Stomach (tissue), 9 donors: ENCODE measurements around the gene ADAM22. TPM values are rescaled to one million over a fixed set of nuclear protein-coding genes. Genes with fewer than 3 reads are reported as not detected.

ENCODE experiments used
- DNase-seq, 2 donors: peaks; one replicate each; pipeline versions ENCODE4 v3.0.0 to v3.0.0-alpha.2; 2013 to 2019
- H3K27ac ChIP-seq, 5 donors: fragments of 200-600 bp in 4 of 5; sonication (generic) in 4 of 5; one replicate each; pipeline ENCODE4 v1.5.1; 2013 to 2019; ENCODE audit warnings: mild to moderate bottlenecking in 1 of 5, moderate library complexity in 1 of 5
- H3K27me3 ChIP-seq, 3 donors: fragments of 200-600 bp; sonication (generic); one replicate each; pipeline ENCODE4 v1.5.1; 2017 to 2019; ENCODE audit warnings: mixed run types in 1 of 3
- H3K36me3 ChIP-seq, 4 donors: fragments of 200-600 bp; sonication (generic); 1 replicate in 3 of 4; 2 replicates in 1 of 4; pipeline ENCODE4 v1.5.1; 2016 to 2019
- H3K4me1 ChIP-seq, 4 donors: fragments of 200-600 bp; sonication (generic); one replicate each; pipeline ENCODE4 v1.5.1; 2016 to 2019
- H3K4me3 ChIP-seq, 4 donors: fragments of 200-600 bp; sonication (generic) in 3 of 4; one replicate each; pipeline ENCODE4 v1.5.1; 2016 to 2019; ENCODE audit warnings: mild to moderate bottlenecking in 1 of 4
- H3K9me3 ChIP-seq, 4 donors: fragments of 200-600 bp; sonication (generic); one replicate each; pipeline ENCODE4 v1.5.1; 2016 to 2019
- EP300 ChIP-seq: sonication (generic); formaldehyde crosslinking; IDR thresholded peaks from one replicate; pipeline ENCODE4 v1.6.1; 2017; ENCODE audit warnings: antibody characterized with exemption
- POLR2A ChIP-seq, 4 donors: fragments of 450-650 bp; IDR thresholded peaks; one replicate each; pipeline ENCODE4 v1.6.1; 2016; ENCODE audit warnings: antibody characterized with exemption in 4 of 4, control low read depth in 2 of 4, mild to moderate bottlenecking in 1 of 4, moderate library complexity in 1 of 4
- POLR2AphosphoS5 ChIP-seq, 3 donors: sonication (generic); formaldehyde crosslinking; IDR thresholded peaks; one replicate each; pipeline ENCODE4 v1.6.1; 2016; ENCODE audit warnings: antibody characterized with exemption in 3 of 3
- WGBS, 5 donors: extraction: QIAGEN DNeasy Blood & Tissue Kit in 3 of 5; methylation state at CpG; one replicate each; pipeline versions ENCODE4 v1.1.5 to v1.1.7; 2013 to 2018; 5-methylcytosine and 5-hydroxymethylcytosine counted together
- intact Hi-C: fragments of 100-400 bp; cut with DNase I; formaldehyde crosslinking; loops from one replicate; pipeline ENCODE4 v1.15.1; 2023; ENCODE audit warnings: low total_unique reads
- polyA plus RNA-seq, 3 donors: library from polyadenylated mRNA; stranded (reverse); fragments of 200-250 nt; gene quantifications; one replicate each; pipeline ENCODE4 v1.2.3, GENCODE V29; 2013
- total RNA-seq, 5 donors: library from RNA; depleted of rRNA; stranded (reverse); fragments of >200 nt; gene quantifications; one replicate each; pipeline versions ENCODE4 v1.1.0 to v1.2.3, GENCODE V29; 2014 to 2016
- TF ChIP-seq, protein P1 (sequence below), 7 experiments: fragments of 450-650 bp in 4 of 7; fragments of 200-600 bp in 3 of 7; sonication (generic) in 3 of 7; IDR thresholded peaks; one replicate each; pipeline ENCODE4 v1.5.1; 2016 to 2019; ENCODE audit warnings: antibody characterized with exemption in 7 of 7, control low read depth in 2 of 7, mild to moderate bottlenecking in 1 of 7
- donor health status: healthy with polysubstance abuse.
- donor health status: Bipolar disorder and iron deficiency.
- donor health status: healthy.

Gene ADAM22
- total and polyA plus RNA-seq, 8 donors, result 0.06 to 16.8 (median 0.29) TPM; not detected in 1

- Histone ChIP-seq H3K4me3 (no peak overlapping the region), H3K36me3 (no peaks in the 10 kb centered on the region), H3K27me3 (no peaks in the 10 kb centered on the region), H3K27ac (no peak overlapping the region), H3K9me3 (no peaks in the 10 kb centered on the region), H3K4me1 (no peaks in the 10 kb centered on the region)
- WGBS, 5 donors, result 82 to 92% (median 89%) methylated on average over 3 of the region's 3 CpGs
- no peak for DNase-seq
- TF ChIP-seq POLR2AphosphoS5 (IDR thresholded peaks at IDR 0.05), result no peak
- TF ChIP-seq, protein P1, sequence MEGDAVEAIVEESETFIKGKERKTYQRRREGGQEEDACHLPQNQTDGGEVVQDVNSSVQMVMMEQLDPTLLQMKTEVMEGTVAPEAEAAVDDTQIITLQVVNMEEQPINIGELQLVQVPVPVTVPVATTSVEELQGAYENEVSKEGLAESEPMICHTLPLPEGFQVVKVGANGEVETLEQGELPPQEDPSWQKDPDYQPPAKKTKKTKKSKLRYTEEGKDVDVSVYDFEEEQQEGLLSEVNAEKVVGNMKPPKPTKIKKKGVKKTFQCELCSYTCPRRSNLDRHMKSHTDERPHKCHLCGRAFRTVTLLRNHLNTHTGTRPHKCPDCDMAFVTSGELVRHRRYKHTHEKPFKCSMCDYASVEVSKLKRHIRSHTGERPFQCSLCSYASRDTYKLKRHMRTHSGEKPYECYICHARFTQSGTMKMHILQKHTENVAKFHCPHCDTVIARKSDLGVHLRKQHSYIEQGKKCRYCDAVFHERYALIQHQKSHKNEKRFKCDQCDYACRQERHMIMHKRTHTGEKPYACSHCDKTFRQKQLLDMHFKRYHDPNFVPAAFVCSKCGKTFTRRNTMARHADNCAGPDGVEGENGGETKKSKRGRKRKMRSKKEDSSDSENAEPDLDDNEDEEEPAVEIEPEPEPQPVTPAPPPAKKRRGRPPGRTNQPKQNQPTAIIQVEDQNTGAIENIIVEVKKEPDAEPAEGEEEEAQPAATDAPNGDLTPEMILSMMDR (IDR thresholded peaks at IDR 0.05), result no peak
- TF ChIP-seq EP300, result no peak
- TF ChIP-seq POLR2A (IDR thresholded peaks at IDR 0.05), result no peak
- intact Hi-C loops, result no loop called here
These were observed 50.0 kb downstream of the ADAM22 start for GRCh38 chr7:87984088-87984487.

DNA sequence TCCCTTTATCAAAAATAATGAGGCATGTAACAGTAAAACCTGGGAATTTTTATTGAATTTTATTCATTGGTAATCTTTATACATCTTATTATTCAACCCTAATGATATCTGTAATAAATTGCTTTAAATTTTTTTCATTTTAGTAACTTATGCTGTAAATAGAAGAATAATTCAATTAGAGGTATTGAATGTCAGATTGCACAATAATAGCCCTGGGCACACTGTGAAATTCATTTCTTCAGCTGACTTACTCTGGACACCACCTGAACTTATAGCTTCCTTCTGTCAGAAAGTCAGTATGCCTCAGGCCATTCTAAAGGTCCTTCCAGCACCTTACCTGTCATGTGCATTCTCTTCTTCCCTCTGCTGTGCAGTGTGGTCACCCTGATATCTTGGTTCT is 59.2 kb downstream of the ADAM22 start:
- intact Hi-C loops, result no loop called here
- Histone ChIP-seq H3K27ac (no peak overlapping the region), H3K36me3 (no peaks in the 10 kb centered on the region), H3K4me1 (no peaks in the 10 kb centered on the region), H3K4me3 (no peak overlapping the region), H3K27me3 (no peaks in the 10 kb centered on the region), H3K9me3 (no peaks in the 10 kb centered on the region)
- TF ChIP-seq, protein P1 (IDR thresholded peaks at IDR 0.05), result no peak
- TF ChIP-seq POLR2A (IDR thresholded peaks at IDR 0.05), result no peak
- TF ChIP-seq EP300, result no peak
- TF ChIP-seq POLR2AphosphoS5 (IDR thresholded peaks at IDR 0.05), result no peak
- DNase-seq, result no peak

GRCh38 chr7:87999261-87999660 is 65.2 kb downstream of the ADAM22 start:
- TF ChIP-seq POLR2AphosphoS5 (IDR thresholded peaks at IDR 0.05) (no peak), POLR2A (IDR thresholded peaks at IDR 0.05) (no peak), EP300 (no peak)
- TF ChIP-seq, protein P1 (IDR thresholded peaks at IDR 0.05), result no peak
- intact Hi-C loops, result no loop called here
- Histone ChIP-seq H3K4me1 (no peaks in the 10 kb centered on the region), H3K4me3 (no peak overlapping the region), H3K9me3 (no peaks in the 10 kb centered on the region), H3K27me3 (no peaks in the 10 kb centered on the region), H3K27ac (no peak overlapping the region), H3K36me3 (no peaks in the 10 kb centered on the region)
- no peak for DNase-seq
- WGBS, 5 donors, result 45 to 73% (median 61%) methylated on average over 1 of the region's 1 CpG

DNA sequence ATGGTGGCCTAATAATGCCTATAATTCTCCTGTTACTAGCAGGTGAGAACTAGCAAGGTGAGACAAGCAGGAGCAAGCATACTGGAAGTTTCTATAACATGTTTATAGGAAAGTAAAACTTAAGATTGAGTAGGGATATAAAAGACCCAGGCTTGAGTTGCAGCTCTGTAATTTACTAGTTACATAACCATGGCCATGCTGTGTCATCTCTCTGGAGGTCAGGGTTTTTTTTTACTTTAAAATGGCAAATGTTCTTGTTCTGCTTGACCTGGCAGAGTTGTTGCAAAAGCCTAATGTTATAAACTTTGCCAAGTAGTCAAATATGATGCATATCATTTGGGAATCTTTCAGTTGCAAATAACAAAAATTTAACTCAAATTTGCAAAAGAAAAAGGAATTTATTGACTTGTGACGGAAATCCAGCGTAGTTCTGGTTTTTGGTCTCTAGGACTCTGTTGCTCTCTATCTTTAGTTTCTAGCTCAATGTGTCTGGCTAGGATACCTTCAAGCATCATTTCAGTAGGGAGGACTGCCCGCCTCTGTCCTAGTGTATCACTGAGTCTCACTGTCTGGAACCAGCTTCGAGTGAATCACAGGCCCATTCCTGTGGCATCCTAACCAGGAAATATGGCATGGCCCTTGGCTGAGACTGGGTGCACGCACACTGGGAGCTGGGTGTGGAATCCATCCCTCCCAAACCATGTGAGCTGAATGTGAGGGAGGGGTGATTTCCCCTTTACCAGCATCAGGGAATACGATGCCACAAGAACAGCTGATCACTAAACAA is 67.9 kb downstream of the ADAM22 start:
- H3K4me1 ChIP-seq, result no peaks in the 10 kb centered on the region
- TF ChIP-seq EP300 (no peak), POLR2A (IDR thresholded peaks at IDR 0.05) (no peak), POLR2AphosphoS5 (IDR thresholded peaks at IDR 0.05) (no peak)
- TF ChIP-seq, protein P1 (IDR thresholded peaks at IDR 0.05), result no peak
- no peaks in the 10 kb centered on the region for H3K36me3 ChIP-seq
- H3K27me3 ChIP-seq, result no peaks in the 10 kb centered on the region
- H3K27ac ChIP-seq, result no peak overlapping the region
- WGBS, 5 donors, result 88 to 94% (median 93%) methylated on average over 6 of the region's 6 CpGs
- intact Hi-C loops, result no loop called here
- DNase-seq, result no peak
- H3K9me3 ChIP-seq, result no peaks in the 10 kb centered on the region
- no peak overlapping the region for H3K4me3 ChIP-seq
